BJ (cell line): ENCODE data around the gene EEF1AKMT2. TPM values are rescaled to one million over a fixed set of nuclear protein-coding genes. Genes with fewer than 3 reads are reported as not detected.
"Not testable (repeated sequence)": the region's sequence is repeated elsewhere in the genome, so short reads cannot be mapped to it uniquely, and the experiment has no call there.

ENCODE experiments used
- CTCF ChIA-PET: fragments of 350-600 bp; formaldehyde crosslinking; extraction: SDS; loops from one replicate; lab custom pipeline; 2021; ENCODE audit warnings: antibody characterized with exemption, inconsistent platforms; lab: Yijun Ruan, JAX
- POLR2A ChIA-PET: fragments of 300-600 bp; sonication (Branson Sonifier 250); formaldehyde crosslinking; extraction: SDS; loops from one replicate; lab custom pipeline; 2021; ENCODE audit warnings: antibody characterized with exemption; lab: Charles Lee
- DNase-seq: peaks from one replicate; pipeline ENCODE4 v3.0.0-alpha.2; 2011; ENCODE audit warnings: low read depth
- H3K27me3 ChIP-seq: 2 replicates; pipeline ENCODE4 v1.6.0; 2011; ENCODE audit warnings: low read length; ENCODE audit not compliant: control insufficient read depth, insufficient read depth
- H3K36me3 ChIP-seq: 2 replicates; pipeline ENCODE4 v1.5.1; 2011; ENCODE audit warnings: low read length; ENCODE audit not compliant: control insufficient read depth, insufficient read depth
- H3K4me3 ChIP-seq: 2 replicates; pipeline ENCODE4 v1.5.1; 2011; ENCODE audit warnings: low read depth, mild to moderate bottlenecking, control low read depth, low read length
- CTCF ChIP-seq: IDR thresholded peaks from 2 replicates; pipeline ENCODE4 v1.5.1; 2011; ENCODE audit warnings: low read depth, mild to moderate bottlenecking, control low read depth, inconsistent platforms, low read length, moderate library complexity; ENCODE audit not compliant: insufficient read depth
- polyA plus RNA-seq: library from polyadenylated mRNA; depleted of rRNA; stranded (reverse); fragments of >200 nt; gene quantifications from 2 replicates; pipeline ENCODE4 v1.2.3, GENCODE V29; 2011

Gene EEF1AKMT2
- polyA plus RNA-seq, 1 experiment = 8.0 TPM

- H3K4me3 ChIP-seq = no peak overlapping the region
- ChIA-PET CTCF (interaction anchor here (0.9 to 6.2 kb wide), 4 partner anchors 15 to 220 kb away, joined by 3 to 53 read pairs (median 3); no protein-coding TSS in a partner anchor), POLR2A (no interaction called here)
- no peaks in the 10 kb centered on the region for H3K27me3 ChIP-seq
- no peak for DNase-seq
- TF ChIP-seq CTCF = no peak
- H3K36me3 ChIP-seq = 0 out of 2 replicates have a peak, but pooled peaks cover 2% of the 10 kb centered on the region
These were observed 42.6 kb downstream of the EEF1AKMT2 start for GRCh38 chr10:124748953-124749645.

GRCh38 chr10:124748166-124748565 lies 43.5 kb downstream of the EEF1AKMT2 start:
- ChIA-PET POLR2A (no interaction called here), CTCF (interaction anchor here (0.6 to 6.2 kb wide), 3 partner anchors 185 to 218 kb away, joined by 3 to 53 read pairs (median 4); no protein-coding TSS in a partner anchor)
- DNase-seq = no peak

GRCh38 chr10:124747745-124748144 lies 43.9 kb downstream of the EEF1AKMT2 start:
- CTCF ChIA-PET = interaction anchor here (1.3 to 6.2 kb wide), 3 partner anchors 13 to 217 kb away, joined by 3 to 53 read pairs (median 4); no protein-coding TSS in a partner anchor
- POLR2A ChIA-PET = interaction anchor here (0.7 kb wide), 1 partner anchor 287 kb away, joined by 3 read pairs; no protein-coding TSS in a partner anchor
- Histone ChIP-seq H3K27me3 (no peaks in the 10 kb centered on the region), H3K36me3 (0 out of 2 replicates have a peak, but pooled peaks cover 2% of the 10 kb centered on the region), H3K4me3 (no peak overlapping the region)
- DNase-seq = no peak
- TF ChIP-seq CTCF = no peak

More at GRCh38 chr10:124748166-124748565, 43.5 kb downstream of the EEF1AKMT2 start:
- Histone ChIP-seq H3K27me3 (no peaks in the 10 kb centered on the region), H3K4me3 (no peak overlapping the region), H3K36me3 (0 out of 2 replicates have a peak, but pooled peaks cover 2% of the 10 kb centered on the region)
- no peak for TF ChIP-seq CTCF

GRCh38 chr10:124746992-124747391 lies 44.7 kb downstream of the EEF1AKMT2 start:
- H3K27me3 ChIP-seq = no peaks in the 10 kb centered on the region
- CTCF ChIA-PET = interaction anchor here (1.1 to 6.2 kb wide), 4 partner anchors 12 to 315 kb away, joined by 3 to 53 read pairs (median 14); no protein-coding TSS in a partner anchor
- POLR2A ChIA-PET = no interaction called here
- 0 out of 2 replicates have a peak, but pooled peaks cover 2% of the 10 kb centered on the region for H3K36me3 ChIP-seq
- no peak overlapping the region for H3K4me3 ChIP-seq
- no peak for TF ChIP-seq CTCF
- no peak for DNase-seq

- H3K27me3 ChIP-seq, DNase-seq, H3K36me3 ChIP-seq, POLR2A ChIA-PET, H3K4me3 ChIP-seq: not testable (repeated sequence)
- CTCF ChIA-PET = interaction anchor here (0.7 to 6.2 kb wide), 7 partner anchors 9 to 315 kb away, joined by 3 to 53 read pairs (median 9); no protein-coding TSS in a partner anchor
These were observed 45.2 kb downstream of the EEF1AKMT2 start for GRCh38 chr10:124746447-124746846.
